Right cardiac atrium (tissue), 5 donors: ENCODE data around the gene ACSF3. TPM values are rescaled to one million over a fixed set of nuclear protein-coding genes. Genes with fewer than 3 reads are reported as not detected.
"Not testable (repeated sequence)": the region's sequence is repeated elsewhere in the genome, so short reads cannot be mapped to it uniquely, and the experiment has no call there.

ENCODE experiments used
- ATAC-seq, 2 donors: fragments of 200-7000 bp; cut with Tn5 transposase; one replicate each; pipeline versions ENCODE4 v1.8.0 to v1.9.1; 2020; ENCODE audit warnings: moderate library complexity in 2 of 2, mild to moderate bottlenecking in 1 of 2
- DNase-seq, 3 donors: peaks; one replicate each; pipeline ENCODE4 v3.0.0-alpha.2; 2020
- H3K27ac ChIP-seq: one replicate; pipeline ENCODE4 v1.5.1; 2013; ENCODE audit warnings: mild to moderate bottlenecking, low read length, control low read depth, moderate library complexity
- H3K27me3 ChIP-seq: one replicate; pipeline ENCODE4 v1.6.1; 2013; ENCODE audit not compliant: control insufficient read depth, insufficient read depth
- H3K4me1 ChIP-seq: one replicate; pipeline ENCODE4 v1.6.1; 2013; ENCODE audit warnings: low read length; ENCODE audit not compliant: control insufficient read depth, insufficient read depth
- H3K4me3 ChIP-seq: one replicate; pipeline ENCODE4 v1.5.1; 2013; ENCODE audit warnings: low read length, control low read depth
- H3K9me3 ChIP-seq: one replicate; pipeline ENCODE4 v1.6.1; 2013; ENCODE audit warnings: low read length; ENCODE audit not compliant: control insufficient read depth
- WGBS: extraction: QIAGEN DNeasy Blood & Tissue Kit; methylation state at CpG from one replicate; pipeline ENCODE4 v1.1.7; 2013; 5-methylcytosine and 5-hydroxymethylcytosine counted together
- intact Hi-C, 4 donors: fragments of 100-400 bp; cut with DNase I; formaldehyde crosslinking; loops; one replicate each; pipeline versions ENCODE4 v1.11.0 to v1.14.0; 2022 to 2023
- polyA plus RNA-seq: library from polyadenylated mRNA; stranded (reverse); fragments of 200-250 nt; gene quantifications from one replicate; pipeline ENCODE4 v1.2.3, GENCODE V29; 2013
- total RNA-seq, 4 donors: library from RNA; stranded (reverse); fragmentation: NEBNext Ultra II Directional; extraction: Animal tissue kit (Norgen Biotek cat#: 25700); gene quantifications; one replicate each; pipeline ENCODE4 v1.2.1, GENCODE V29; 2021
- donor health status: healthy with polysubstance abuse.
- donor health status: DM: no; HTN: yes; CAD: no.
- donor health status: DM: no; HTN: no; CAD: no.
- donor health status: DM: no; HTN: yes; CAD: no; lungs with severe emphysema.
- donor health status: DM: yes; HTN: yes; CAD: no.

ACSF3 gene
- total and polyA plus RNA-seq, 5 donors, result 13.9 to 22.4 (median 16.4) TPM

DNA sequence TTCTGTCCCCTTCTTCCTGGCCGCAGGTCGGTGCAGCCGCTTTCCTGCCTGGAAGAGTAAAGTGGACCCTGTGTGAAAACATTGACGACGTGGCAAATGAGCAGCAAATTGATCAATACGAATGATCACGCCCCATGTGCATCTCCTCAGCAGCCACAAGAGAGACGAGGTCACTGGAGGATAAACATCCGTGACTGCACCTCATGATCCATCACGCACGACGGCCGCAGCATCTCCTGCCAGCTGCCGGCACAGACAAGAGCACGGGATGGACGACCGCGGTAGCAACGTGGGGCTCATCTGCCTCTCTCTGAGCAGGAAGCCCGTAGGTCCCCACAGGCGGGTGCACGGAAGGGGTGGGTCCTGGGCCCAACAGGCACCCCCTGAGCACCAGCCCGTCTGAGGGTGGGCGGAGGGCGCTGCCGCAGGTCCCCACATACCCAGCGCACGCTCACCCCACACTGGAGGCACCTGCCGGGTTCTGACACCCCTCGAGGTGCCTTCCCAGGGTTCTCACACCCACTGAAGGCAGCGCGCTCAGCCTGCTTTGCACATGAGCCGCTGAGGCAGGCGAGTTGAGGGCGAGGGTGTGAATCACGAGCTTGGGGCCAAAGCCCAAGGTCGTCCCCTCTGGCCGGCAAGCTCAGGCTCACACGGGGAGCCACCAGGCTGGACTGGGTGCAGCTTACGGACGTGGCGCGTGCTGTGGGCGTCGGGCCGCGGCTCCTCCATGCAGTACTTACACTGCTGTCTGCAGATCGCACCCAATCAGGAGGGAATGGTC is 65.6 kb downstream of the ACSF3 start:
- intact Hi-C loops, result no loop called here
- no peaks in the 10 kb centered on the region for H3K9me3 ChIP-seq
- DNase-seq (peak in 1 of 3 donors; percentile 55), ATAC-seq (no peak)
- WGBS, result 85% methylated on average over 48 of the region's 48 CpGs
- no peaks in the 10 kb centered on the region for H3K27me3 ChIP-seq
- no peak overlapping the region for H3K4me3 ChIP-seq
- peaks cover 6% of the 10 kb centered on the region for H3K4me1 ChIP-seq
- no peak overlapping the region for H3K27ac ChIP-seq

DNA sequence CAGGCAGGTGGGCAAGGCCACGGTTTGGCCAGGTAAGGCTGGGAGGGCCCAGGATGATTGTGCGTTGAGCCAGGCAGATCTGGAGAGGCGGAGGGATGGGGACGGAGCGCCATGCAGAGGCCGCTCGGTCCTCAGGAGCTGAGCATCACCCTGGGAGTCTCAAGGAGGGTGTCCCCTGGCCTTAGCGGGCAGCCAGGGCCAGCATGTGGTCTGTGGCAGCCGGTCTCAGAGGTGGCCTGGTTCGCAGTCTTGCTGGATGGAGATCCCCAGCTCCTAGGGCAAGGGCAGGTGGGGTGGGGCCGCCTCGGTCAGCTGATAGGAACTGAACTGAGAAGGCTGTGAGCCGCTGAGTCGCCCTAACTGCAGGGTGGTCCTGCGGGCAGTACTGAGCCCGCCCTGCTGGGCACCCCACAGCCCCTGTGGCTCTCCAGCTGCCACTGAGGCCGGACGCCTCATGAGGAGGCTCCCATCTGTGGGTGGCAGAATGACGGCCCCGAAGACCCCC is 66.2 kb downstream of the ACSF3 start:
- 88% methylated on average over 20 of the region's 20 CpGs for WGBS

DNA sequence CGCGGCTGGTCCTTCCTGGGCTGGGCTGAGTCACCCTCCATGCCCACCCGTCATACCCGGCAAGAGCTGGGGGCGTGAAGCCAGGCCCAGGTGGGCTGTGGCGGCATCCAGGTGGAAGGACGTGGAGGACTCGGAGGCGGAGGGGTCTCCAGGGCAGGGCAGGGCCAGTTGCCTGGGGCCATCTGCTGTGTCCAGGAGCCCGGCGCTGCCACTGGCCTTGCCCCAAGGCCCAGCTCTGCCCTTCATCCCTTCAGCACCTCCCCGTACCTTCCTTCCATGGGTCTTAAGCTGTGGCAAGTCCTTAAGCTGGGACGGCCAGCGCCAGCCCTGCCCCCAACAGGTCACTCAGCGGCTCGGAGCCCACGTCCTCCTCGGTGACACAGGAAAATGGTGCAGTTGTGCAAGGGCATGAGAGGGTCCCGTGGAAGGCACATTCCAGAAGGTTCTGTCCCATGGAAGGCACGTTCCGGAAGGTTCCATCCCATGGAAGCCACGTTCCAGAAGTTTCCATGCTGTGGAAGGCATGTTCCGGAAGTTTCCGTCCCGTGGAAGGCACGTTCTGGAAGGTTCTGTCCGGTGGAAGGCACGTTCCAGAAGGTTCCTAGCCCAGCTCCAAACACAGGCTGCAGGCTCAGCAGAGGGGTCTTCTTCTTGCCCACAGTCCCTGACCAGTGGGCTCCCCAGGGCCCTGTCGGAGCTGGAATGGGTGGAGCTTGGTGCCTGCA is 67.5 kb downstream of the ACSF3 start:
- 87% methylated on average over 29 of the region's 29 CpGs for WGBS
- H3K9me3 ChIP-seq, result no peaks in the 10 kb centered on the region
- no peaks in the 10 kb centered on the region for H3K27me3 ChIP-seq
- no peaks in the 10 kb centered on the region for H3K4me1 ChIP-seq
- intact Hi-C loops, result loop anchor here in 1 of 4 donors (10.0 kb wide), 2 partner anchors 346 to 416 kb away; partner anchors contain the start of gene APRT
- ATAC-seq (no peak), DNase-seq (peak in 1 of 3 donors; percentile 35)
- H3K4me3 ChIP-seq, result no peak overlapping the region
- no peak overlapping the region for H3K27ac ChIP-seq

More for the DNA sequence above, 66.2 kb downstream of the ACSF3 start:
- H3K27ac ChIP-seq, result no peak overlapping the region
- ATAC-seq (no peak), DNase-seq (no peak)
- intact Hi-C loops, result loop anchor here in 1 of 4 donors (10.0 kb wide), 2 partner anchors 345 to 415 kb away; partner anchors contain the start of gene APRT
- H3K4me1 ChIP-seq, result peaks cover 6% of the 10 kb centered on the region
- H3K27me3 ChIP-seq, result no peaks in the 10 kb centered on the region
- no peak overlapping the region for H3K4me3 ChIP-seq
- no peaks in the 10 kb centered on the region for H3K9me3 ChIP-seq

DNA sequence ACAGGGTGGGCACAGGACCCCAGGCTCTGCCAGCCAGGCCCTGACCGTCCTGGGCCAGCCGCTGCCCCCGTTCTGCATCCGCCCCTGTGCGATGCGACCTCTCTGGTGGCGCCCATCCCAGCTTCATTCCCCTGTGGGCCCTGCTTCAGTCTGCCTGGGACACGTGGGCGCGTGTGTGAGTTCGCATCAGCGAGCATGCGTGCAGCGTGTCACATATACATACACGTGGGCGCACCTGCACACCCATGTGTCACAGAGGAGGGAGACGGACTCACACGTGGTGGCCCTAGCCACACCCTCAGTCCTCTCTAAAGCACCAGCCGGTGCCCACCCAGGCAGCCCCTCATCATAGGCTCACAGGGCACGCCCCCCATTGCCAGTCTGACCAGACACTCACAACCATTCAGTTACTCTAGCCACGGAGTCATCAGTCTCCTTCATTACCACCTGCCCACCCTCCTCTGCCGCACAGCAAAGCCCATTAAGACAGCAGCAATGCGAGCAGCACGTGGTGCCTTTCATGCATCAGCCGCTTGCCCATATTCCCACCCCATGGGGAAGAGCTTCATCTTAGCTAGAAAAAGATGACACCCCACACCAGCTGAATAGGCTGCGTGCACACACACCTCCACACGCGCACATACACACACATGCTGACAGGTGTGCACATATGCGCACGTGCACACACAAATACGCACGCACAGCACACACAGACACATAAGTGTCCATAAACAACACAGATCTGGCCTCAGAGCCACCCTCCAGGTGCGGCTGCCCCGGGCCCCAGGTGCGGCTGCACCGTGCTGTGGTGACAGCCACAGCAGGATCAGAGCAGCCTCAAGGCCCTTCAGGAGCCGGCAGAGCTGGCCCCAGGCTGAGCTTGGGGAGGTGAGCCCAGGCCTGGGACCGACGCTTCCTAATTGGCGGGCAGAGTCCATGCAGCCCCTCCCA is 68.4 kb downstream of the ACSF3 start:
- WGBS, result 90% methylated on average over 40 of the region's 40 CpGs
- peak in 1 of 3 donors; percentile 40 for DNase-seq
- intact Hi-C loops, result loop anchor here in 1 of 4 donors (10.0 kb wide), 2 partner anchors 347 to 417 kb away; partner anchors contain the start of gene APRT
- Histone ChIP-seq H3K27me3 (no peaks in the 10 kb centered on the region), H3K4me1 (no peaks in the 10 kb centered on the region), H3K9me3 (no peaks in the 10 kb centered on the region), H3K27ac (no peak overlapping the region), H3K4me3 (no peak overlapping the region)
- no peak for ATAC-seq

DNA sequence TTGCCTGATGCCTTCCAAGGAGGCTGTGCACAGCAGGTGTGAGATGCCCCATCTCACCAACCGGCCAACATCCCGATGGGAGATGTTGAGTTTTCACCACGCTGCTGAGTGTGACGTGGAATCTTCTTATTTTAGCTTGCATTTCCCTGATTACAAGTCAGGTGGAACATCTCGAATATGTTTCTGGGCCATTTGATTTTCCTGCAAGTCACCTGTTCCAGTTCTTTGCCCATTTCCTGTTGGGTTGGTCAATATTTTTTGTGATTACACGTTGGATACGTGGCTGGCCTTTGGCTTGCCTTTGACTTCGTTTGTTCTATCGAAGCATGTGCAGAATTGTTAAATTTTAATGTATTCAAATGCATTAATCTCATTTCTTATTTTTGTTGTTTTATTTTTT is 69.6 kb downstream of the ACSF3 start:
- ATAC-seq, result no peak
- Histone ChIP-seq H3K27ac (no peak overlapping the region), H3K4me1 (no peaks in the 10 kb centered on the region), H3K9me3 (no peaks in the 10 kb centered on the region), H3K4me3 (no peak overlapping the region), H3K27me3 (no peaks in the 10 kb centered on the region)
- intact Hi-C loops, result loop anchor here in 1 of 4 donors (10.0 kb wide), 2 partner anchors 348 to 418 kb away; partner anchors contain the start of gene APRT
- no peak for DNase-seq
- 87% methylated on average over 9 of the region's 9 CpGs for WGBS

DNA sequence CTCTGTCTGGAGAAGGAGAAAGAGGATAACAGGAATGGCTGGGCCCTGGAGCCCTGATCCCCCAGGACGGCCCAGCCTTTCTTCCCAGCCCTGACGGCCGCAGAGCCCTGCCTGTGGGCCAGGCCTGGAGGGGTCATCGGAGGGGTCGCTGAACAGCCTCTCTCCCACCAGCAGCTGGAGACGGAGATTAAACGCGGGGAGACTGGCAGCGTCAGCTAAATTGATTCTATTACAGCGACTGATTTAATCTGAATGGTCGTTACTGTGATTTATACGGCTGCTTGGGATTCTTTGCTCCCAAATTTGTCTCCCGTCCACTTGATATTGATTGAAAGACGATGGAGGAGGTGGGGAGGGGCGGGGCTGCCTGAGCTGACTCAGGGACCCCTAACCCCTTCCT is 70.8 kb downstream of the ACSF3 start:
- intact Hi-C loops, result loop anchor here in 1 of 4 donors (10.0 kb wide), 2 partner anchors 350 to 420 kb away; partner anchors contain the start of gene APRT
- no peaks in the 10 kb centered on the region for H3K27me3 ChIP-seq
- no peaks in the 10 kb centered on the region for H3K4me1 ChIP-seq
- H3K27ac ChIP-seq, result no peak overlapping the region
- no peak overlapping the region for H3K4me3 ChIP-seq
- ATAC-seq (no peak), DNase-seq (peak in 2 of 3 donors; percentile 26 to 59)
- 43% methylated on average over 15 of the region's 15 CpGs for WGBS
- no peaks in the 10 kb centered on the region for H3K9me3 ChIP-seq

DNA sequence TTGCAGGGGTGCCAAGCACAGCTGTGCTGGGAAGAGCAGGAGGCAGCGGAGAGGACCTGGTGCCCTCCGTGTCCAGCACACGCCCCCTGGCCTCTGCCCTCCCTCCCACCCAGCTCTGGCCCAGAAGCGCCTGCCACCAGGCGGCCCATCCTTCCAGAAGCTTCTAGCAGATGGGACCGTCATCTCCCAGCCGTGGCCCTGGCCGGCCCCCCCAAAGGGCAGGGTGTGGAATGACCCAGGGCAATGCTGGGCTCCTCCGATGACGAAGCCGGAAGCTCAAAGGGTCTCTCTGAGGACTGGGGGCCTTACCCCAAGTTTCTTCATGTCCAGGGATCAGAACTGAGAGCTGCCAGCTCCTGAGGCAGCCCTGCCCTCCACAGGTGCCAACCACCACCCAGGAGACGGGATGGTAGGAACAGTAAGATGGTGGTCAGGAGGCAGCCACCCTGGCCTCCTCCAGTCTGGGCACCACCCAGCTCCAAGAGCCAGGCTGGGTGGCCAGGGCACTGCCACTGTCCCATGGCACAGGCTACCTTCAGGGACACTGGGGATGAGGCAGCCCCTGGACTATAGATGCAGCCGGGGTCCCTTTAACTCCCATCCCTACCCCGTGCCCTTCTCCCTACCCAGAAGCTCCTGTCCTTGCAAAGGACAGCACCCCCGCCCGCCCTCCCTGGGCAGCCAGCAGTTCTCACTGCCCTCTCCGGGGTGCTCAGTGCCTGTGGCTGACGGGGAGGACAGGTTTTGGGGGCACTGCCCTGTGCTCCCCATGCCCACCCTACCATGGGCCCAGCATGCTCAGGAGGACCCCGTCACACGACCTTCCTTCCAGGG is 71.4 kb downstream of the ACSF3 start:
- Histone ChIP-seq H3K4me3 (no peak overlapping the region), H3K4me1 (no peaks in the 10 kb centered on the region), H3K27me3 (no peaks in the 10 kb centered on the region), H3K27ac (no peak overlapping the region), H3K9me3 (no peaks in the 10 kb centered on the region)
- ATAC-seq (no peak), DNase-seq (peak in 2 of 3 donors; percentile 37 to 54)
- intact Hi-C loops, result loop anchor here in 3 of 4 donors (5.0 to 10.0 kb wide), 4 partner anchors 228 to 428 kb away; partner anchors contain the start of gene APRT (in 1 of the 3)
- WGBS, result 77% methylated on average over 20 of the region's 20 CpGs

DNA sequence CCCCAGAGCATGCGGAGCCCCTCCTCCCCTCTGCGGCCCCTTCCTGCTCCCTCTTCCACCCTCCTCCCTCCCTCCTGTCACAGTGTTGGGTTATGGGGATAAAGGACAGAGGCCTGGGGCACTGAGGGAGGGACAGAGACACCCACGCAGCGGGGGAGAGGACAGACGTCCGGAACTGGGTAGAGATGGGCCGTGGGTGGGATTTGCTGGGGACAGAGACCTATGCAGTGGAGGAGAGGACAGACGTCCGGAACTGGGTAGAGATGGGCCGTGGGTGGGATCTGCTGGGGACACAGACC is 72.0 kb downstream of the ACSF3 start:
- intact Hi-C loops, result loop anchor here in 3 of 4 donors (5.0 to 10.0 kb wide), 4 partner anchors 228 to 428 kb away; partner anchors contain the start of gene APRT (in 1 of the 3)
- ATAC-seq, H3K4me1 ChIP-seq, H3K27me3 ChIP-seq, H3K9me3 ChIP-seq, H3K27ac ChIP-seq, H3K4me3 ChIP-seq: not testable (repeated sequence)
- WGBS, result 56% methylated on average over 10 of the region's 10 CpGs
- peak in 1 of 3 donors; percentile 8 for DNase-seq

DNA sequence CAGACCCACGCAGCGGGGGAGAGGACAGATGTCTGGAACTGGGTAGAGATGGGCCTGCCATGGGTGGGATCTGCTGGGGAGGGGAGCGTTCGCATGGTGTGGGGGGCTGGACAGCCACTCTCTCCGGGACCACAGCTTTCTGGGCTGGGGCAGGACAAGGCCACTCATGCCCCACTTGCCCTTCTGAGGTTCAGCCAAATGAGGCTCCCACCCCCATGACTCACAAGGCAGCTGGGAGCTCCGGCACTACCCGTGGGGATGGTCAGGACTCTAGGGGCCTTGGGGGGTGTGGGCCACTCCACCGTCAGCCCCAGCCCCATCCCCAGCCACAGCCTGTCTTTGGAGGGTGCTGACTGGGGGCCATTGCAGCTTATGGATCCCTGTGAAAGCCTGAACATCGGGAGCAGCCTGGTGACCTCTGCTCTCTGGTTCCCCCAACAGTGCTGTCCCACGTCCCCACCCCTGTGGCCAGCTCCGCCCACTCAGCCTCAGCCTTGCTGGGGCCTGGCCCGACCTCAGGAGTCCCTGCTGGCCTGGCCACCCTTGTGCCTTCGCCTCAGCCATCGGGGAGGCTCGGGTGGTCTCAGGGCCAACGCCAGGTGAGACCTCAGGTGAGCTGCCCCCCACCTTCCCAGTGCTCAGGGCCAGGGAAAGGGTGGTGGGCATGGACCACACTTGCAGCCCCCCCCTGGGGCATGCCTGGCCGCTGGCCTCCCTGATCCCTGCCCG is 73.2 kb downstream of the ACSF3 start:
- ATAC-seq, result no peak
- intact Hi-C loops, result loop anchor here in 3 of 4 donors (5.0 to 10.0 kb wide), 4 partner anchors 230 to 430 kb away; partner anchors contain the start of gene APRT (in 1 of the 3)
- Histone ChIP-seq H3K4me1 (no peaks in the 10 kb centered on the region), H3K27me3 (no peaks in the 10 kb centered on the region), H3K4me3 (no peak overlapping the region), H3K27ac (no peak overlapping the region), H3K9me3 (no peaks in the 10 kb centered on the region)
- peak in 1 of 3 donors; percentile 16 for DNase-seq
- 67% methylated on average over 18 of the region's 18 CpGs for whole genome bisulfite sequencing
